ENCODE results near the gene AOX1. TPM values are rescaled to one million over a fixed set of nuclear protein-coding genes. Genes with fewer than 3 reads are reported as not detected.

The AOX1 gene
- total and polyA plus RNA-seq, 2 experiments from 2014 or later: 1.4 to 5.0 TPM

DNA sequence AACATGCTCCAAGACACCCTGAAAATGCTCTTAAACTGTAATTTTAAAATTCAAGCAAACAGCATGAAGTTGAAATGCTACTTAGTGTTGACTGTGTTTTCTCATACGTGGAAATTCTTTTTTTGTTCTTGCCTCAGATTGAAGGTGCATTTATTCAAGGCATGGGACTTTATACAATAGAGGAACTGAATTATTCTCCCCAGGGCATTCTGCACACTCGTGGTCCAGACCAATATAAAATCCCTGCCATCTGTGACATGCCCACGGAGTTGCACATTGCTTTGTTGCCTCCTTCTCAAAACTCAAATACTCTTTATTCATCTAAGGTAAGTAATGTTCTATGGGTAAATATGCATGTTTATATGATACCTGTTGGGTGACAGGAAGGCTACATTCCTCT lies 82.7 kb downstream of the AOX1 start:
- Histone ChIP-seq H3K4me3 (no peak overlapping the region), H4K20me1 (replicated peaks; ENCODE audit: insufficient read depth) (no peaks in the 10 kb centered on the region), H3K4me1 (ENCODE audit: insufficient read depth) (no peaks in the 10 kb centered on the region), H3F3A (replicated peaks; ENCODE audit: low read depth) (no peaks in the 10 kb centered on the region), H3K27ac (ENCODE audit: low read depth) (no peak overlapping the region), H2AFZ (no peak overlapping the region), H3K27me3 (ENCODE audit: insufficient read depth) (no peaks in the 10 kb centered on the region), H3K79me2 (replicated peaks; ENCODE audit: insufficient read depth) (no peaks in the 10 kb centered on the region), H3K9me2 (ENCODE audit: insufficient read depth) (no peaks in the 10 kb centered on the region), H3K36me3 (ENCODE audit: insufficient read depth) (no peaks in the 10 kb centered on the region), H3K4me2 (no peak overlapping the region)
- Mint-ChIP-seq H3K9me3 (no peaks in the 10 kb centered on the region), H3K27me3 (ENCODE audit: insufficient read depth, low read depth, poor library complexity) (peaks cover 1% of the 10 kb centered on the region), H3K4me3 (no peak overlapping the region), H3K27ac (no peak overlapping the region), H3K4me1 (peaks cover 2% of the 10 kb centered on the region; the same call in 1 of the 3 replicates), H3K36me3 (ENCODE audit: low read depth) (no peaks in the 10 kb centered on the region)
- TF ChIP-seq EZH2 (IDR thresholded peaks at IDR 0.05; ENCODE audit: low read depth, unreplicated experiment): no peak
- no peak for DNase-seq (ENCODE audit: low spot score)
- ATAC-seq: no peak

DNA sequence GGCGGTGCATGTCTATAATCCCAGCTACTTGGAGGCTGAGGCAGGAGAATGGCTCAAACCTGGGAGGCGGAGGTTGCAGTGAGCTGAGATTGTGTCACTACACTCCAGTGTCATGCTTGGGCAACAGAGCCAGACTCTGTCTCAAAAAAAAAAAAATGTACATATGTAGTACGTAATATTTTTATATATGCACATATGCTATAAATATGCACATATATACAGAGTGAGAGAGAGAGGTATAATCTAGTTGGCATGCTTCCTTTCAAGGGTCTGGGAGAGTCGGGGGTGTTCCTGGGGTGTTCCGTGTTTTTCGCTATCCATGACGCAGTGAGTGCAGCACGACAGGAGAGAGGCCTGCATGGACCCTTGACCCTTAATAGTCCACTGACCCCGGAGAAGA lies 83.5 kb downstream of the AOX1 start:
- no peak overlapping the region for H3K4me3 Mint-ChIP-seq
- TF ChIP-seq JUNB (IDR thresholded peaks at IDR 0.05; ENCODE audit: unreplicated experiment) (no peak), CREB1 (CRISPR knock-in tag; IDR thresholded peaks at IDR 0.05; ENCODE audit: low read depth) (no peak)
- H3K4me1 Mint-ChIP-seq: peaks cover 2% of the 10 kb centered on the region; the same call in 1 of the 3 replicates
- Histone ChIP-seq H4K20me1 (replicated peaks; ENCODE audit: insufficient read depth) (no peaks in the 10 kb centered on the region), H3K27ac (ENCODE audit: low read depth) (no peak overlapping the region), H3K4me2 (no peak overlapping the region), H3K9me2 (ENCODE audit: insufficient read depth) (no peaks in the 10 kb centered on the region), H3K4me3 (no peak overlapping the region), H3K27me3 (ENCODE audit: insufficient read depth) (no peaks in the 10 kb centered on the region), H3K36me3 (ENCODE audit: insufficient read depth) (no peaks in the 10 kb centered on the region), H3K4me1 (ENCODE audit: insufficient read depth) (no peaks in the 10 kb centered on the region), H3F3A (replicated peaks; ENCODE audit: low read depth) (no peaks in the 10 kb centered on the region), H2AFZ (no peak overlapping the region), H3K79me2 (replicated peaks; ENCODE audit: insufficient read depth) (no peaks in the 10 kb centered on the region)
- H3K9me3 Mint-ChIP-seq: no peaks in the 10 kb centered on the region
- DNase-seq (ENCODE audit: low spot score) (no peak), ATAC-seq (no peak)
- H3K27me3 Mint-ChIP-seq (ENCODE audit: insufficient read depth, low read depth, poor library complexity): peaks cover 1% of the 10 kb centered on the region
- no peaks in the 10 kb centered on the region for H3K36me3 Mint-ChIP-seq (ENCODE audit: low read depth)
- H3K27ac Mint-ChIP-seq: no peak overlapping the region

DNA sequence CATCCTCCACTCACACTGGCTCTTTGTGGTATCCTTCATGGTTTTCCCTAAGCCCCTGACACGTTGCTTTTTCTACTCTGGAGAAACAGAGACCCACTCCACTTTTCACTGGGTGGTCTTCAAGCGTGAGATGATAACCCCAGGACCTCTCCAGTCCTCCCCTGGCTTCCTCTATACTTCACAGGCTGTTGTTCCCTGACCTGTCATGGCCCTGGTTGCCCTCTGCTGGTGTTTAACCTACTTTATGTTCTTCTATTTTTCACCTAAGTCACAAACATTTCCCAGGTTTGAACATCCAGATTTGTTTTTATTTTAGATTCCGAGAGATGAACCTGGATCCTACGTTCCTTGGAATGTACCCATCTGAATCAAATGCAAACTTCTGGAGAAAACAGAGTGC lies 84.5 kb downstream of the AOX1 start:
- no peaks in the 10 kb centered on the region for H3K9me2 ChIP-seq (ENCODE audit: insufficient read depth)
- no peaks in the 10 kb centered on the region for H3K79me2 ChIP-seq (replicated peaks; ENCODE audit: insufficient read depth)
- Mint-ChIP-seq H3K9me3 (no peaks in the 10 kb centered on the region), H3K27ac (no peak overlapping the region), H3K27me3 (ENCODE audit: insufficient read depth, low read depth, poor library complexity) (peaks cover 1% of the 10 kb centered on the region), H3K36me3 (ENCODE audit: low read depth) (no peaks in the 10 kb centered on the region), H3K4me1 (peaks cover 2% of the 10 kb centered on the region; the same call in 1 of the 3 replicates), H3K4me3 (no peak overlapping the region)
- H3K4me2 ChIP-seq: no peak overlapping the region
- H4K20me1 ChIP-seq (replicated peaks; ENCODE audit: insufficient read depth): no peaks in the 10 kb centered on the region
- no peaks in the 10 kb centered on the region for H3F3A ChIP-seq (replicated peaks; ENCODE audit: low read depth)
- no peaks in the 10 kb centered on the region for H3K4me1 ChIP-seq (ENCODE audit: insufficient read depth)
- ATAC-seq (peak; percentile 55), DNase-seq (ENCODE audit: low spot score) (peak; percentile 24)
- TF ChIP-seq, protein P1, sequence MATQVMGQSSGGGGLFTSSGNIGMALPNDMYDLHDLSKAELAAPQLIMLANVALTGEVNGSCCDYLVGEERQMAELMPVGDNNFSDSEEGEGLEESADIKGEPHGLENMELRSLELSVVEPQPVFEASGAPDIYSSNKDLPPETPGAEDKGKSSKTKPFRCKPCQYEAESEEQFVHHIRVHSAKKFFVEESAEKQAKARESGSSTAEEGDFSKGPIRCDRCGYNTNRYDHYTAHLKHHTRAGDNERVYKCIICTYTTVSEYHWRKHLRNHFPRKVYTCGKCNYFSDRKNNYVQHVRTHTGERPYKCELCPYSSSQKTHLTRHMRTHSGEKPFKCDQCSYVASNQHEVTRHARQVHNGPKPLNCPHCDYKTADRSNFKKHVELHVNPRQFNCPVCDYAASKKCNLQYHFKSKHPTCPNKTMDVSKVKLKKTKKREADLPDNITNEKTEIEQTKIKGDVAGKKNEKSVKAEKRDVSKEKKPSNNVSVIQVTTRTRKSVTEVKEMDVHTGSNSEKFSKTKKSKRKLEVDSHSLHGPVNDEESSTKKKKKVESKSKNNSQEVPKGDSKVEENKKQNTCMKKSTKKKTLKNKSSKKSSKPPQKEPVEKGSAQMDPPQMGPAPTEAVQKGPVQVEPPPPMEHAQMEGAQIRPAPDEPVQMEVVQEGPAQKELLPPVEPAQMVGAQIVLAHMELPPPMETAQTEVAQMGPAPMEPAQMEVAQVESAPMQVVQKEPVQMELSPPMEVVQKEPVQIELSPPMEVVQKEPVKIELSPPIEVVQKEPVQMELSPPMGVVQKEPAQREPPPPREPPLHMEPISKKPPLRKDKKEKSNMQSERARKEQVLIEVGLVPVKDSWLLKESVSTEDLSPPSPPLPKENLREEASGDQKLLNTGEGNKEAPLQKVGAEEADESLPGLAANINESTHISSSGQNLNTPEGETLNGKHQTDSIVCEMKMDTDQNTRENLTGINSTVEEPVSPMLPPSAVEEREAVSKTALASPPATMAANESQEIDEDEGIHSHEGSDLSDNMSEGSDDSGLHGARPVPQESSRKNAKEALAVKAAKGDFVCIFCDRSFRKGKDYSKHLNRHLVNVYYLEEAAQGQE (IDR thresholded peaks at IDR 0.05; ENCODE audit: unreplicated experiment): no peak
- peak in 1 of 2 experiments; percentile 48; a peak in 3 of 4 replicates for TF ChIP-seq CTCF (conservative IDR thresholded peaks at IDR 0.05; ENCODE audit: low read depth in 2 of 2)
- no peak overlapping the region for H2AFZ ChIP-seq
- no peak overlapping the region for H3K27ac ChIP-seq (ENCODE audit: low read depth)
- no peak overlapping the region for H3K4me3 ChIP-seq
- H3K27me3 ChIP-seq (ENCODE audit: insufficient read depth): no peaks in the 10 kb centered on the region
- H3K36me3 ChIP-seq (ENCODE audit: insufficient read depth): no peaks in the 10 kb centered on the region

Data from GM23338 (cell line).